ENCODE data around the gene TBC1D13.

DNA sequence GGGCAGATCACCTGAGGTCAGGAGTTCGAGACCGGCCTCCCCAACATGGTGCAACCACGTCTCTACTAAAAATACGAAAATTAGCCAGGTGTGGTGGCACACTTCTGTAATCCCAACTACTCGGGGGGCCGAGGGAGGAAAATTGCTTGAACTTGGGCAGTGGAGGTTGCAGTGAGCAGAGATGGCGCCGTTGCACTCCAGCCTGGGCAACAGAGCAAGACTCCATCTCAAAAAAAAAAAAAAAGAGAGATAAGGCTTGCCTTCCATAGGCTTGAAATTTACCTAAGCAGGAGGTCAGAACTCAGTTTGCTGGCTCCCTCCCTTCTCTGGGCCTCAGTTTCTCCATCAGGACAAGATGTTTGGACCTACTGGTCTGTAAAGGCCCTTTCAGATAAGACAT, 41.2 kb downstream of the TBC1D13 start:
- TF ChIP-seq, protein P1, sequence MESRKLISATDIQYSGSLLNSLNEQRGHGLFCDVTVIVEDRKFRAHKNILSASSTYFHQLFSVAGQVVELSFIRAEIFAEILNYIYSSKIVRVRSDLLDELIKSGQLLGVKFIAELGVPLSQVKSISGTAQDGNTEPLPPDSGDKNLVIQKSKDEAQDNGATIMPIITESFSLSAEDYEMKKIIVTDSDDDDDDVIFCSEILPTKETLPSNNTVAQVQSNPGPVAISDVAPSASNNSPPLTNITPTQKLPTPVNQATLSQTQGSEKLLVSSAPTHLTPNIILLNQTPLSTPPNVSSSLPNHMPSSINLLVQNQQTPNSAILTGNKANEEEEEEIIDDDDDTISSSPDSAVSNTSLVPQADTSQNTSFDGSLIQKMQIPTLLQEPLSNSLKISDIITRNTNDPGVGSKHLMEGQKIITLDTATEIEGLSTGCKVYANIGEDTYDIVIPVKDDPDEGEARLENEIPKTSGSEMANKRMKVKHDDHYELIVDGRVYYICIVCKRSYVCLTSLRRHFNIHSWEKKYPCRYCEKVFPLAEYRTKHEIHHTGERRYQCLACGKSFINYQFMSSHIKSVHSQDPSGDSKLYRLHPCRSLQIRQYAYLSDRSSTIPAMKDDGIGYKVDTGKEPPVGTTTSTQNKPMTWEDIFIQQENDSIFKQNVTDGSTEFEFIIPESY (CRISPR knock-in tag; IDR thresholded peaks at IDR 0.05), result peak; percentile 70
- TF ChIP-seq TAF1 (IDR thresholded peaks at IDR 0.05; ENCODE audit: control insufficient read depth, extremely low read depth, insufficient read depth, low read length, severe bottlenecking) (no peak), SAFB2 (IDR thresholded peaks at IDR 0.05; ENCODE audit: borderline replicate concordance, low read depth, low read length, severe bottlenecking) (no peak), CREB1 (IDR thresholded peaks at IDR 0.05) (no peak), CREB1 (CRISPR knock-in tag; IDR thresholded peaks at IDR 0.05) (no peak), HNRNPH1 (optimal IDR thresholded peaks at IDR 0.05; ENCODE audit: low read depth, low read length) (no peak), MTF1 (CRISPR knock-in tag; IDR thresholded peaks at IDR 0.05; ENCODE audit: borderline replicate concordance) (no peak), ATF7 (IDR thresholded peaks at IDR 0.05) (no peak), MYNN (IDR thresholded peaks at IDR 0.05) (no peak), MYNN (CRISPR knock-in tag; IDR thresholded peaks at IDR 0.05) (no peak), POLR2AphosphoS5 (IDR thresholded peaks at IDR 0.05; ENCODE audit: control insufficient read depth, insufficient read depth, low read depth, low read length) (no peak)
- TF ChIP-seq, protein P2, sequence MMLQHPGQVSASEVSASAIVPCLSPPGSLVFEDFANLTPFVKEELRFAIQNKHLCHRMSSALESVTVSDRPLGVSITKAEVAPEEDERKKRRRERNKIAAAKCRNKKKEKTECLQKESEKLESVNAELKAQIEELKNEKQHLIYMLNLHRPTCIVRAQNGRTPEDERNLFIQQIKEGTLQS (IDR thresholded peaks at IDR 0.05), result no peak
- TF ChIP-seq, protein P2 (CRISPR knock-in tag; conservative IDR thresholded peaks at IDR 0.05), result no peak
- TF ChIP-seq, protein P3, sequence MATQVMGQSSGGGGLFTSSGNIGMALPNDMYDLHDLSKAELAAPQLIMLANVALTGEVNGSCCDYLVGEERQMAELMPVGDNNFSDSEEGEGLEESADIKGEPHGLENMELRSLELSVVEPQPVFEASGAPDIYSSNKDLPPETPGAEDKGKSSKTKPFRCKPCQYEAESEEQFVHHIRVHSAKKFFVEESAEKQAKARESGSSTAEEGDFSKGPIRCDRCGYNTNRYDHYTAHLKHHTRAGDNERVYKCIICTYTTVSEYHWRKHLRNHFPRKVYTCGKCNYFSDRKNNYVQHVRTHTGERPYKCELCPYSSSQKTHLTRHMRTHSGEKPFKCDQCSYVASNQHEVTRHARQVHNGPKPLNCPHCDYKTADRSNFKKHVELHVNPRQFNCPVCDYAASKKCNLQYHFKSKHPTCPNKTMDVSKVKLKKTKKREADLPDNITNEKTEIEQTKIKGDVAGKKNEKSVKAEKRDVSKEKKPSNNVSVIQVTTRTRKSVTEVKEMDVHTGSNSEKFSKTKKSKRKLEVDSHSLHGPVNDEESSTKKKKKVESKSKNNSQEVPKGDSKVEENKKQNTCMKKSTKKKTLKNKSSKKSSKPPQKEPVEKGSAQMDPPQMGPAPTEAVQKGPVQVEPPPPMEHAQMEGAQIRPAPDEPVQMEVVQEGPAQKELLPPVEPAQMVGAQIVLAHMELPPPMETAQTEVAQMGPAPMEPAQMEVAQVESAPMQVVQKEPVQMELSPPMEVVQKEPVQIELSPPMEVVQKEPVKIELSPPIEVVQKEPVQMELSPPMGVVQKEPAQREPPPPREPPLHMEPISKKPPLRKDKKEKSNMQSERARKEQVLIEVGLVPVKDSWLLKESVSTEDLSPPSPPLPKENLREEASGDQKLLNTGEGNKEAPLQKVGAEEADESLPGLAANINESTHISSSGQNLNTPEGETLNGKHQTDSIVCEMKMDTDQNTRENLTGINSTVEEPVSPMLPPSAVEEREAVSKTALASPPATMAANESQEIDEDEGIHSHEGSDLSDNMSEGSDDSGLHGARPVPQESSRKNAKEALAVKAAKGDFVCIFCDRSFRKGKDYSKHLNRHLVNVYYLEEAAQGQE (IDR thresholded peaks at IDR 0.05; ENCODE audit: borderline replicate concordance), result no peak
- TF ChIP-seq, protein P3 (CRISPR knock-in tag; IDR thresholded peaks at IDR 0.05; ENCODE audit: low read depth), result no peak
- TF ChIP-seq, protein P4, sequence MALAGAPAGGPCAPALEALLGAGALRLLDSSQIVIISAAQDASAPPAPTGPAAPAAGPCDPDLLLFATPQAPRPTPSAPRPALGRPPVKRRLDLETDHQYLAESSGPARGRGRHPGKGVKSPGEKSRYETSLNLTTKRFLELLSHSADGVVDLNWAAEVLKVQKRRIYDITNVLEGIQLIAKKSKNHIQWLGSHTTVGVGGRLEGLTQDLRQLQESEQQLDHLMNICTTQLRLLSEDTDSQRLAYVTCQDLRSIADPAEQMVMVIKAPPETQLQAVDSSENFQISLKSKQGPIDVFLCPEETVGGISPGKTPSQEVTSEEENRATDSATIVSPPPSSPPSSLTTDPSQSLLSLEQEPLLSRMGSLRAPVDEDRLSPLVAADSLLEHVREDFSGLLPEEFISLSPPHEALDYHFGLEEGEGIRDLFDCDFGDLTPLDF (CRISPR knock-in tag; IDR thresholded peaks at IDR 0.05), result no peak
